NCI-H1417 (cell line): Measurements from ENCODE around the gene INPP4A.

Experiments used
- DNase-seq, 3 experiments: peaks; one replicate each; lab custom pipeline; 2025; lab: John Stamatoyannopoulos, UW

INPP4A gene

DNA sequence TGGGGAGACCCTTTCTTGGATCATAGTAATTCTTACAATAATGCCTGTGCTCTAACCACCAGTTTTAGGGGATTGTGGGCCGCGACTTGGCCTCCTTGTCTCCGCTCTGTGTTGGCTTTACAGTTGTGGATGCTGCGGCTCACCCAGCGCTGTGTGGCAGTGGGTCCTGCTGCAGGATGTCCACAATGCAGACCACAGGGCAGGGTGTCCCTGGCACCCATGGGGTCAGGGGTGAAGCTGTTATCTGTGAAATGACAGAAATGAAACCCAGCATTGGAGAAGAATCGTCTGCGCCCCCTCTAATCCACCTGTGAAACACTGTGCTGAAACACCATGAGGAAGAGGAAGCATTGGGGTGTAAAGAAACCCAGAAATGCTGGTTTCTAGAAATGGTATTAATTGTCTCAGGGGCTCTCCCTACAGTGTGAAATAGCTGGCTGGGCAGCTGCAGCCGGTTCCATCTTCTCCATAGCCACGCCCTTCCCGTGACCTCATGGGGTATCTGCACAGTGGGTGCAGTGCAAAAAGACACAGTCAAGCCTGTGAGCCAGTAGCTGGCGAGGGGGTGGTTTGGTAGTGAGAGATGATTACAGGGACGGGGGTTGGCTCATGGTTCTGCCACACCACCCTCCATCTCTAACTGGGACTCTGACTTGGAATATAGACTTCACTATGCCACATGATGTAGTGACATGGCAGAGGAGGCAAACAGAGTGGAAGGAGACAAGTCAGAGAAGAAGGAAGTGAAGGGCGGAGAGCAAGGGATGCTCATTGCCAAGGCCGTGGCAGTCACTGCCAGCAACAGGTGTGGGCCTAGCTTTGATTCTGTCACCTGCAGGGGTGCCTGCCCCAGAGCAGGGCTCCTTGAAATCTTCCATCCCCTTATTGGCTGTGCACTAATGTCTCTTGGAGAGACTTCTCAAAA lies 16.2 kb downstream of the INPP4A start:
- DNase-seq, result no peak

DNA sequence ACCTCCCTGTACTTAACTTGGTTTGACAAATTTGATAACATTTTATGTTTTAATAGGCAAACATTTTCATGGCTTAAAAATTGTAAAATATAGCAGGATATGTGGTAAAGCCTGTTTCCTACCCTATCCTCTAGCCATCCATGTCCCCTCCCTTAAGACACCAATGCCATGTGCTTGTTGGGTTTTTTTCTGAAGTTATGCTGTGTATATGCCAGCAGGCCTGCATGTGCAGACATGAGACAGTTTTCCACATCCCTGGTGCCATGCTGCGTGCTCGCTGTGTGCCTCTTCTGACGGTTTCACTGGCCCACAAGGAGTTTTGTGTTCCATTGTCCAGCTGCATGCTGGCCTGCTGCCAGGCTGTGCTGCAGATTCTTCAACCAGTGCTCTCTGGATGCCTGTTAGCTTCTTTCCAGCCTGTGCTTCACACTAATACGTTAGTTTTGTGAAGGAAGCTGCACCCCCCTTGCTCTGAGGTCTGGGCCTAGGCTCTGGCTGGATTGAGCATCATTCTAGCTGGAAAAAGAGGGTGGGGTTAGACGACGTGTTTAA lies 16.9 kb downstream of the INPP4A start:
- DNase-seq, result no peak

DNA sequence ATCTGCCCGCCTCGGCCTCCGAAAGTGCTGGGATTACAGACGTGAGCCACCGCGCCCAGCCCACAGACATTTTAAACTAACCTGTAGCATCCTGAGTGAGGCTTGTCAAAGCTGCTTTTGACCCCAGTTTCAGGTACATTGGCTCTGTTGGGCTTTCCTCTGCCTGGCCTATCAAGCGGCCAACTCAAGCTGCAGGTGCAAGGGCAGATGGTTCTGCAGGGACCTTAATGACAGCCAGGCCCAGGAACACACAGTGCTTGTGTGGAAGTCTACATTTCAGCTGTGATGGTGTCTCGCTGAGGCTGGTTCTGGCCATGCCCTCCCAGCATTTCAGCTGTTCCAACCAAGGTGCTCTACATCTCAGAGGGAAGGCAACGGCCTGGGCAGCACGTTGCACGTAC lies 18.4 kb downstream of the INPP4A start:
- peak in 1 of 3 experiments; percentile 45 for DNase-seq

DNA sequence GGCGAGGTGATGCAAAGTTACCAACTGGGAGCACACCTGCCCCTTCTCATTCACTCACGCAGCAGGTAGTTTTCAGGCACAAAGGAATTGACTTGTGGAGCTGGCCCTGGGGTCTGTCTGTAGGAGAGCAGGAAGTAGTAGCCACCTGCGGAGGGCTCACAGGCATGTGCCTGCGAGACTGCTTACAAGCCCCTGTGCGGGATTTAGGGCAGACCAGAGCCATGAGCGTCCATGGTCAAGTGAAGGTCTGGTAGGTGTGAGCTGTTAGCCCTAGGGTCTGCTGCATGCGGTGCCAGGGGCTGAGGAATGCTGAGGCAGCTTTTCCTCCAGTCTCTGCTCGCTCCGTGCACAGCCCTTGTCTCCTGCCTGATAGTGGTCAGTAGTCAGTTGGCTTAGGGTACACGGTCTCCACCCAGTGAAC lies 18.9 kb downstream of the INPP4A start:
- DNase-seq, result peak in 2 of 3 experiments; percentile 23 to 53

DNA sequence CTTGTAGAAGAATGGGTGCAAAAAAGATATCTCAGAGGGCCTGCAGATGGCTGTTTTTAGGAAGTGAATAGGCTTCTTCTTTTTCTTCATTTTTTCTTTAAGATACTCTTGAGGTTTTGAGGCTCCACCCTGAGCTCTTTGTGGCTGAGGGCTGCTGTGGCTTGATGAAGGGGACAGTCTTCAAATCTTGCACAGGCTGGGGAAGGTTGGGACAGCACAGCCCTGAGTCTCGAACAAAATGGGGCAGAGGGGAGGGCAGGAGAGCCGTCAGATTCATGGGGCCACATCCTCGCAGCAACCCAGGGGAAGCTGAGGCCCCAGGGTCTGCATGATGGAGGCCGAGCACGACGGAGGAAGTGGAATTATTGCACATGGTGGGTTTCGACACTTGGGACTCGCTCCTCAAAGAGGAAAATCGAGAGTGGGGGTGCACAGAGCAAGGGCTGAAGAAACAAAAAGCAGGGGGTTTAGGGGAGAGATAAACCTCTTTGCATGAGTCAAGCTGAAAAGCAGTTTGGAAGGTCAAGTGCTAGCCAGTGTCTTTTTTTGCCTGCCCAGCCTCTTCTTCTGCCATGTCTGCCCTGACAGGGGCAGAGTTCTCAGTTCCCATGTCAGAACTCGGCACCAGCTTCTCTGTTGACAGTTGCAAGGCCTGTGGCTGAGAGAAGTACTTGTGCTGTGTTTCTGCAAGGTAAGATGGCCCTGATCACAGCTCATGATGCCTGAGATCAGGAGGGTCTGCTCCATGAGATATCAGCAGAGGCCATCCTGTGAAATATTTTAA lies 19.5 kb downstream of the INPP4A start:
- DNase-seq, result no peak

DNA sequence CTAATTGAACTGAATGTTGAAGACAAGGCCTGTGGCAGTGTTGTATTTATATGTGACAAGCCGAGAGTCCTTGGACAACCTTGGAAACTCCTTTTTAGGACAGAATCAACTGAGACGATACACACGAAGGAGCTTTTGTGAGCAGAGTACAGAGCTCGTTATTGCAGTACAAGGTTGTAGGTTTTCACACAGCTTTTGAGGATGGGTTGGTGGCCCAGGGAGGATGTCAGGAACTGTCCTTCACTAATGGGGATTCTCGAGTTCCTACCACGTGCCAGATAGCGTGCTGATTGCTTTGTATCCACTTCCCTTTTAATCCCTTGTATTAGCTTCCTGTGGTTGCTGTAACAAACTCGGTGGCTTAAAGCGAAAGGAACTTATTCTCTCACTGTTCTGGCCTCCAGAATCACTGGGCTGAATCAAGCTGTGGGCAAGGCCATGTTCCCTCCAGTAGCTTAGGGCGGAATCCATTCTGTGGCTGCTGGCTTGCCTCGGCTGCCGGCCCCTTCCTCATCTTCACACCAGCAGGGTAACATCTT lies 20.2 kb downstream of the INPP4A start:
- DNase-seq, result no peak

DNA sequence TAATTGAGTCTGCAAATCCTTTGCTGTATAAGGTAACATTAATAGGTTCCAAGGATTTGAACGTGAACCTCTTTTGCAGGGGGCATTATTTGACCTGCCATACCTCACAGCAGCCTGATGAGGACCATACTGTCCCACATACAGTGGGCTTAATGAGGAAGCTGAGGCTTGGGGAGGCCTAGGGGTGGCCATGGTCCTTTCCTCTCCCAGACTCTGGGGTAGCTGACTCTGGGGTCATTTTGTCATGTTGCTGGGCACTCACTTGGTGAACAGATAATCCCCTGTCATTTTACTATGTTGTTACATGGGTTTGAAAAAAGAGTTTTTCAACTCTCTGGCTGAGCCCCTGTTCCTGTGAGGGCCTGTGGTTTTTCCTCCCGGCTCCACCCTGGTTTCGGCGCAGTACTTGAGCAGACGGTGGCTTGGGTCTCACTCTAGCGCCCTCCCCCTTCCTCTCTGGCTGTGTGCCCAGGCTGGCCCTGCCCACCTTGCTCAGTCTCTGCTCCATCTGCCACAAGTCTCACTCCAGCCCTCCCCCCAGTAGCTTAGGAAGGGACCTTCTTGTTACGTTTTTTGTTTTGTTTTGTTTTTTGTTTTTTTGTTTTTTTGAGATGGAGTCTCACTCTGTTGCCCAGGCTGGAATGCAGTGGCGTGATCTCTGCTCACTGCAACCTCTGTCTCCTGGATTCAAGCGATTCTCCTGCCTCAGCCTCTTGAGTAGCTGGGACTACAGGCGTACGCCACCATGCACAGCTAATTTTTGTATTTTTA lies 21.0 kb downstream of the INPP4A start:
- peak; percentile 45 to 86 (median 74) for DNase-seq

DNA sequence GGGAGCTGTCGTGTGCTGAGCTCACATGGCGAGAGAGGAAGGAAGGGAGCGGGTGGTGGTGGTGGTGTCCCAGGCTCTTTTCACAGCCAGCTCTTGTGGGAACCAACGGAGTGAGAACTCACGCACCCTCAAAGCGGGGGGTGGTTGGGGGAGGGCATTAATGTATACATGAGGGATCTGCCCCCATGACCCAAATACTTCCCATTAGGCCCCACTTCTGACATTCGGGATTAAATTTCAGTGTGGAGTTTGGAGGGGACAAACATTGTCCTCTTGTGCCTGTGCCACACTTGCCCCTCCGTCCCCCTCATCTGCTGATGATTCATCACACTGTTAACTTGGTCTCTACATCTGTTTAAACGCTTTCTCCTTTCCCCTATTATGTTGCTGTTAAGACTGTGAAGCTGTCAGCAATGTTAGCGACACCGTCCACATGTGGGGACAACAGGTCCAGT lies 22.5 kb downstream of the INPP4A start:
- no peak for DNase-seq

DNA sequence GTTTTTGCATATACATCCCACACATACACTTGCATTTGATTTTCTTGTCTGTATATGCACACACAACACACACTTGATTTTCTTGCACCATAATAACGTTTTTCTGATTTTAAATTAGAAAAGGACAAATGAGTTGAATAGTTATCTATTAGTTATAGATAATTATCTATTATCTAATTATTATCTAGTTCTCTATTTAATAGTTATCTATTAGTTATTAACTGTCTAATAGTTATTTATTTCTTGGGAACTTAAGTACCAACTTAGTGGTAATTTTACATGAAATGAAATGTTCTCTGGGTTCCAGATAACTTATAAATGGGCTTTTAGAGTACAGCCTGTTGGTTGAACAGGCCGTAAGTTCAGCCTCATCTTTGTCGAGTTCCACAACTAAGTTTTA lies 23.0 kb downstream of the INPP4A start:
- no peak for DNase-seq

DNA sequence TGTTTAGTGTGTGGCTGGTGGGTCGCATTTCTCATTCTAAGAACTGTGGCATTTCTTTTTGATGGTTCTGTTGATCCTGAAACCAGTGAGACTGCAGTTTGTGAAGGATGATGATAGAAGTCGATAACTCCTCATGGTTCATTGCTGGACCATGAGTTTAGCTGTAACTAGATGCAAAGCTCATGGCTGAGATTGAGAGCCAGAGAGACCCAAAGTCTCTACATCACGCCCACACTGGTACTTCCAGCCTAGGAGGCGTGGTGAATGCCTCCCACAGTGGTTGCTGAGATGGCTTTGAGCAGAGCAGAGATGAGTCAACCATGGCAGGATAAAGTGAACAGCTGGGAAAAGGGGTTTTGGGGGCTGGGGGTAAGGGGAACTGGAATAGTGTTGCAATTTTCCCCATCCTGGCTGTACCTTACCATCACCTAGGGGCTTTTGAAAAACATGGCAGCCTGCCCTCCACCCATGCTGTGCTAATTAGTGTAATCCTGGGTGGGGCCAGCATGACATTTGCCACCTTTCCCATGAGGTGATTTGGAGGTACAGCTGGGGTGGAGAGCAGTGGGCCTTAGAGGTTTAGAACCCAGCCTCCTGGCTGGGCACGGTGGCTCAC lies 24.1 kb downstream of the INPP4A start:
- no peak for DNase-seq

DNA sequence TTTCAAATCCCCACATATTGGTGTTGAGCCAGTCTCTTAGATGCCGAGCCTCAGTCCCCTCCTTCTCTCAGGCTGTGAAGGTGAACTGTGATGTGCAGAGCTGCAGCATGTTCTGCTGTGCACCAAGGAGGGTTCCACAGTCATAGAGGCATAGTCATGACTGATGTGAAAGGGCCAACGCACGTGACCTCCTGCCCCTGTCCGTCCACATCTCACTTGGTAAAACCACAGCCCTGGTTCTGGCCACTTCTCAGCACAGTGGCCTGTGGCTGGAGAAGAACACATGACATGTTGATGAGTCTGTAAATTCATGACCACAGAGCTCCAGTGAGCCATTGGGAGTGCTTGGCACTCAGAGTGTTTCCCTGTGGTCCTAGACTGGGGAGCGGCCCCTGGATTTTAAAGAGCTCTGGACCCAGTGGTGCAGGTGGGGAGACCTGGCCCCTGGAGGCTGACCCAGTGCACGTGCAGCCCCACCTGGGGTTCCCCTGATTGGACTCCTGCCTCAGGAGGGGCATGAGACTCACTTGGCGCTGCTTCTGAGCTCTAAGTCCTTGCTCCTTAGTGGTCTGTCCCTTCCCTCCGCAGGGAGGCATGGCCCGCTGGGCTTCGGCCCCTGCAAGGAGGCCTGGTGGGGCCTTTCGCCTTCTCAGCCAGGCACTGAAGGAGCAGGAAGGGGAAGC lies 25.3 kb downstream of the INPP4A start:
- DNase-seq, result no peak

DNA sequence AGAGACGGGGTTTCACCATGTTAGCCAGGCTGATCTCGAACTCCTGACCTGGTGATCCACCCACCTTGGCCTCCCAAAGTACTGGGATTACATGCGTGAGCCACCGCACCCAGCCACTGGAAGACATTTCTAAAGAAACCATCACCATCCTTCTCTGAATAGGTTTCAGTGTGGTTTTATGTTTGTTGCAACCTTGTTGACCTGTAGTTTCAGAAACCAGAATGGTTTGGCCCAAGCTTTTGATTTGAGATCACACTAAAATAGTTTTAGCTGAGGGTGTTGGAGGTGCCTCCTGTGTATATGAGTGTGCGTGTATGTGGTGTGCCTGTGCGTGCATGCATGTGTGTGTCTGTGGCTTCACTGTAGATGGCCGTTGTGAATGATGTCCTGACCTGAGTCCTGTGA lies 26.2 kb downstream of the INPP4A start:
- DNase-seq, result no peak

DNA sequence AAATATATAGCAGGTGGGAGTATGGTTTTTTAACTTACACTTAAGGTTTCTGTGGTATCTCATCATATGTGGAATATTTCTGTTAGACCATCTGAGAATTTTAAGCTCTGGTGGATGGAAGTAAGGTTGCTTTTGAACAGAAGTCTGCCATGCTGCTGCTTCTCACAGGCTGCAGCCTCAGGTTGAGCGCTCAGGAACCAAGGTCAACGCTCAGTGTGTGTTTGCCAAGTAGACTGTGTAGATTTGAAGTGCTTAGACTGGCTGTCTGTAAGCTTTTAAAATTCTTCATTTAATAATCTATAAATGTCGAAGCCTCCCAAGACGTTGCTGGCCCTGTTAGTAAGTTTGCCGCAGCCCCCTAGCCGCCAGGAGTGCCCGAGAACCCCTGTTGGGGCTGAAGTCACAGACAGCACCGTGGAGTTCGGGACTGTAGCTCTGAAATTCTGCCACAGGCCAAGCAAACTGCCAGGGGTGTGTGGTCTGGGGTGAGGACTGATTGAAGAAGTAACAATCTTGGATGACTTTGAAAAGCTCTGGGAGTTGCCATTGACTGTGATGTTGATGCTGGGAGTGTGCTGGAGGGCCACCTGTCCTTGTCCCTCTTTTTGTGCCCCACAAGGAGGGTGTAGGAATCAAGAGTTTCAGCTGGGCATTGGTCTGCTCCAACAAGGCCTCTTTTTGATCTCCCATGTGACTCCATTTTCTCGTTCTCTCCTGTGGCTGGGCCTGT lies 26.9 kb downstream of the INPP4A start:
- DNase-seq, result no peak

DNA sequence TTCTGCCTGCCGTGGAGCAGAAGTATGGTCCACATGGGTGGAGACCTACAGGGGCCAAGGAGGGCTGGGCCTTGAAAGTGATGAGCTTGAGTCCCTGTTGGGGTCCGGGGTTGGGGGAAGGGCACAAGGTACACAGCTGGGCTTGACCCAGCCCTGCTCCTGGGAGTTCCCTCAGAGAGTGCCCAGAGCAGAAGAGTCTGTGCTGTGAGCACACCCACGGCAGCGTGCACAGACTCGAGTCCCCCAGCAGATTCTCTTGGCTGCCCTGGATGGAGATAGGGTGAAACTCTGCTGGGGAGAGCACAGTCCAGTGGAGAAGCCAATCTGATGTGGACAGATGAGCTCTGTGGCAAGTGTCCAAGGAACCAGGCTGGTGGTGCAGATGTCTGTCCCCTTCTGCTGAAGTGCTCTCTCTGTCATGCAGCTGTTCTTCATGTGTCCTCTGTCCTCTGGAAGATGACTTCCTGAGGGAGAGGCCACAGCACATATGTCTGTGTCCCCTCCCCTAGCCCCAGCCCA lies 27.5 kb downstream of the INPP4A start:
- no peak for DNase-seq

DNA sequence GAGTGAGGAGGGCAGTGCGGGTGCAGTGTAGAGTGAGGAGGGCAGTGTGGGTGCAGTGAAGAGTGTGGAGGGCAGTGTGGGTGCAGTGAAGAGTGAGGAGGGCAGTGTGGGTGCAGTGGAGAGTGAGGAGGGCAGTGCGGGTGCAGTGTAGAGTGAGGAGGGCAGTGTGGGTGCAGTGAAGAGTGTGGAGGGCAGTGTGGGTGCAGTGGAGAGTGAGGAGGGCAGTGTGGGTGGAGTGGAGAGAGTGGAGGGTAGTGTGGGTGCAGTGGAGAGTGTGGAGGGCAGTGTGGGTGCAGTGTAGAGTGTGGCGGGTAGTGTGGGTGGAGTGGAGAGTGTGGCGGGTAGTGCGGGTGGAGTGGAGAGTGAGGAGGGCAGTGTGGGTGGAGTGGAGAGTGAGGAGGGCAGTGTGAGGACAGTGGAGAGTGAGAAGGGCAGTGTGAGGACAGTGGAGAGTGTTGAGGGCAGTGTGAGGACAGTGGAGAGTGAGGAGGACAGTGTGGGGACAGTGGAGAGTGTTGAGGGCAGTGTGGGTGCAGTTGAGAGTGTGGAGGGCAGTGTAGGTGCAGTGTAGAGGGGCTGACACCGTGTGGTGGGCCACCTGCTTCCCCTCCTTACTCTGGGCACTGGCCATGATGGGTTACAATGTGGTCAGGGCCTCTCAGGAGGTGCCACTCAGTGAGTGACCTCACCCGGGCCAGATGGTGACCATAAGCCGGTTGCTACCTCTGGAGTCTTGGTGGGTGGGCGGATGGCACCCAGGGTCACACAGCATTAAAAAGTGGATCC lies 28.5 kb downstream of the INPP4A start:
- no peak for DNase-seq

DNA sequence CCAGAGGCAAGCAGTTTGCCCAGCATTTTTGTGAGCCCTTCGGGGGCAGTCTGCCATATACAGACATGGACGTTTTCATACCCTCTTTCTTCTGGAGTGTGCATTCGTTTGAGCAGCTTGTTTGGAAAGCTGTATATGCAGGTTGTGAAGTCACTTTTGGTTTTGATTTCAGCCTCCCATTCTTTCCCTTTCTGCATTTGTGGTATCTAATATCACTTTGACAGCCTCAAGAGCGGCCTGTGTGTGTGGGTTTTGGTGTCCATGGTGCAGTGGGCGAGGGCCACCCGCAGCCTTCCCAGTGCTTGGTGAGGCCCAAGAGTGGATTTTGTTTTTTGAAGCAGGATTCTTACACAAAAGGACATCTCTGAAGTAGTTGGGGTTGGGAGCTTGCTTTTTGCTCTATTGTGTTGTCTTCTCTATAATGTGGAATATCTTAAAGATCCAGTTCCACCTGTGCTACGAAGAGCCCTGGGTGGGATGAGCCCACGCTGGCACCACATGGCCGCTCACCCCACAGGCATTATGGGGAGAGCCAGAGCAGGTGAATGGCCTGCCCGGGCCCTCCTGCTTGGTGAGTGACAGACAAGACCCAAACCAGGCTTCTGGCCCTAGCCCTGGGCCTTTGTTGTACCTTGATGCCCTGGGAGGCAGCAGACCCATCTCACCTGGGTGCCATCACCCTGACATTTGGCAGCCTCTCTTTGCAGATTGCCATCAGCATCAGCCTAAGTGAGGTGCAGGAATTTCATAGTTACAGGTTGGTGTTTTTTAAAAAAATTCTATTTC lies 29.5 kb downstream of the INPP4A start:
- DNase-seq, result peak in 1 of 3 experiments; percentile 31

DNA sequence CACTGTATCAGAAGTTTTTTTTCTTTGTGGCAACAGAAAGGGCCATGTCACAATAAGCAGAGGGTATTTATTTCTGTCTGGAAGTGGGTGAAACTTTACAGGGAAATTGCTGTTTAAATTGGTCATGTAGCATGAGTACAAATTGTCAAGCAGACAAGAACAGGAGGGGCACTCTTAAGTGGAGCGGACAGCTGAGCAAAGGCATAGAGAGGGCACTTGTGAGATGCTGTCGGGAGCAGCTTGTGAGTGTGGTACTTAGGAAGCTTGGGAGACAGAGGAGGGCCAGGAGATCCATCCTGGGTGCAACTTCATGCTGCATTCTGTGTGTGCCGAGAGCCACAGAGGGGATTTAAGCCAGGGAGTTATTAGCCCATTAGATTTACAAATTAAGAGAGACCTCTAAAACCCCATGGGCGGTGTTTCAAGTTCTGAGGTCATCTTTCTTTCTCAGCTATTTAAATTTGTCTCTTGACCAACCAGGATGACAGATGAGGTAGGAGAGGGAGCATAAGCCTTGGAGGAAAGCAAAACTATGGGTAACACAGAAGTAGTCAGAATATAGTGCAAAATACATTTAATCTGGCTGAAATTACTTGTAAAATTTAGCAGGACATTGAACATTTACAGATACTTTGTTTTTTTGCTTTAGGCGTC lies 30.4 kb downstream of the INPP4A start:
- peak in 2 of 3 experiments; percentile 58 to 77 for DNase-seq
